Fibroblast of lung (primary cell): Measurements from ENCODE around the gene DPH2.

Experiments
- CTCF ChIP-seq, 2 donors: IDR thresholded peaks in 1 of 2; conservative IDR thresholded peaks in 1 of 2; 1 replicate in 1 of 2; 2 replicates in 1 of 2; pipeline ENCODE4 v1.5.1; 2011 to 2012; ENCODE audit warnings: low read length in 2 of 2, control low read depth in 1 of 2, inconsistent platforms in 1 of 2, low read depth in 1 of 2, mild to moderate bottlenecking in 1 of 2
- EZH2 ChIP-seq: IDR thresholded peaks from 2 replicates; pipeline ENCODE4 v1.5.1; 2012; ENCODE audit warnings: low read length, control low read depth, mild to moderate bottlenecking; ENCODE audit errors: missing control alignments

GRCh38 chr1:44002165-44002564, 32.4 kb downstream of the DPH2 start:
- TF ChIP-seq CTCF (conservative IDR thresholded peaks at IDR 0.05 in 1 of 2, IDR thresholded peaks at IDR 0.05 in 1 of 2; ENCODE audit: low read depth in 1 of 2, low read length in 2 of 2) (no peak), EZH2 (no peak)
